IPS-18c (cell line): Measurements from ENCODE around the gene NPIPB9.
"Not testable (repeated sequence)": the region's sequence is repeated elsewhere in the genome, so short reads cannot be mapped to it uniquely, and the experiment has no call there.

Experiments
- H3K4me3 ChIP-seq: 2 replicates; pipeline ENCODE4 v1.7.0; 2013; ENCODE audit warnings: low read depth, mild to moderate bottlenecking, low read length, moderate library complexity; ENCODE audit not compliant: insufficient read depth
- H3K9me3 ChIP-seq: one replicate; pipeline ENCODE4 v1.6.1; 2013; ENCODE audit warnings: mild to moderate bottlenecking, low read length, moderate library complexity; ENCODE audit not compliant: control insufficient read depth, insufficient read depth

The NPIPB9 gene

DNA sequence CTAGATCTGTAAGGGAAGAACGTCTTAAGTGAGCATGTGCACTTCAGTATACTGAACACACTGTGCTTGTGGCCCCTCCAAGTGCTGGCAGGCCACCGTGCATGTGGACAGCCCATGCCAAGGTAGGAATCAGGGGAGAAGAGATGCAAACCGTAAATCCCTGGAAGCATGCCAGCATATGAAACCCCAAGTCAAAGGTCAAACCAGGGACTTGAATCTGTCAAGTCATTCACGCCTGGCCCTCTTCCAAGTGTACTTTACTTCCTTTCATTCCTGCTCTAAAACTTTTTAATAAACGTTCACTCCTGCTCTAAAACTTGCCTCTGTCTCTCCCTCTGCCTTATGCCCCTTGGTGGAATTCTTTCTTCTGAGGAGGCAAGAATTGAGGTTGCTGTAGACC, 68.4 kb downstream of the NPIPB9 start:
- Histone ChIP-seq H3K9me3 (no peaks in the 10 kb centered on the region), H3K4me3 (no peak overlapping the region)

DNA sequence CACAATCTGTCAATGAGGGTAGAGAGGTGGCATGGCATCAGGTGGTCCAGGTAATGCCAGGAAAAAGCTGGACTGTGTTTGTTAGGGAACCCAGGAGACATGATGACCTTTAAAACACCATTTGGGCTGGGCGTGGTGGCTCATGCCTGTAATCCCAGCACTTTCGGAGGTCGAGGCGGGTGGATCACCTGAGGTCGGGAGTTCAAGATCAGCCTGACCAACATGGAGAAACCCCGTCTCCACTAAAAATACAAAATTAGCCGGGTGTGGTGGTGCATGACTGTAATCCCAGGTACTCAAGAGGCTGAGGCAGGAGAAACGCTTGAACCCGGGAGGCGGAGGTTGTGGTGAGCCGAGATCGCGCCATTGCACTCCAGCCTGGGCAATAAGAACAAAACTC, 69.0 kb downstream of the NPIPB9 start:
- H3K4me3 ChIP-seq, result not testable (repeated sequence)

DNA sequence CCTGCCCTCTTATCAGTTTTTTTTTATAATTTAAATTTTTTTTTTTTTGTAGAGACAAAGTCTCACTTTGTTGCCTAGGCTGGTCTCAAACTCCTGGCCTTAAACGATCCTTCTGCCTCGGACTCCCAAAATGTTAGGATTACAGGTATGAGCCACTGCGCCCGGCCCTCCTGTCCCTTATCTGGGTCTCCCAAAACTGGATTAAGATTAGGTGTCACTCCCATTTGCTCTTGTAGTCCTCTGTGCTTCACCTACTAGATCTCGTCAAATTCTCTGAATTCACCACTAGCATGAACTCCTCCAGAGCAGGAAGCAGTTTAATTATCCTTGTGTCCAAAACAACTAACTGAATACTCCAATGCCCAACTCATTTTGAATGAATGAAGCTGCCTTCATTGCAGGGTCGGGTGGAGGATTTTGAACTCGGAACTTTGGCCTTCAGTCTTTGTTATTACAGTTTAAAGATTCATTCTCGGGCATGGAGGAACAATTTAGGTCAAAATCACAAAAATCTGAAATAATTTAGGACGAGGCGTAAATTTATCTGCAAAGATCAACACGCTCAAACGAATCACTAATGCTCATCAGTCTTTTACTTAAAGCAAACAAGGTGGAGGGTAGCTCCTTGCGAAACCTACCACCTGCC, 70.4 kb downstream of the NPIPB9 start:
- Histone ChIP-seq H3K9me3 (no peaks in the 10 kb centered on the region), H3K4me3 (peak overlapping the region; percentile 88)

More for the DNA sequence above, 69.0 kb downstream of the NPIPB9 start:
- not testable (repeated sequence) for H3K9me3 ChIP-seq
